K562 (cell line): ENCODE results near the gene STRIP1. TPM values are rescaled to one million over a fixed set of nuclear protein-coding genes. Genes with fewer than 3 reads are reported as not detected.

Experiments used
- ATAC-seq: fragments of 200-7000 bp; cut with Tn5 transposase; 3 replicates; pipeline ENCODE4 v1.9.1; 2020; ENCODE audit warnings: moderate library complexity
- BruUV-seq: library from RNA; stranded (reverse); fragments of 400-500 nt; replicated peaks from 2 replicates; lab custom pipeline; 2021; lab: Mats Ljungman, UMichigan
- CTCF ChIA-PET: fragments of 300-600 bp; formaldehyde crosslinking; extraction: SDS; loops from one replicate; lab custom pipeline; 2021; ENCODE audit warnings: low intra/inter-chr PET ratio; lab: Yijun Ruan, JAX
- POLR2A ChIA-PET: fragments of 300-600, 350-650 bp; sonication (Branson Sonifier 250); formaldehyde crosslinking; extraction: SDS; loops from one replicate; lab custom pipeline; 2021; ENCODE audit warnings: antibody characterized with exemption, inconsistent platforms; lab: Yijun Ruan, JAX
- DNase-seq, 4 experiments: peaks; one replicate each; pipeline versions ENCODE4 v3.0.0 to v3.0.0-alpha.2; 2011 to 2018; ENCODE audit warnings: low spot score in 3 of 4, mixed read lengths in 3 of 4; ENCODE audit errors: extremely low read depth in 1 of 4
- FAIRE-seq: peaks from 2 replicates; lab custom pipeline; 2011; peaks lifted over from hg19 to GRCh38; lab: Jason Lieb, UNC
- H2AFZ ChIP-seq: 2 replicates; pipeline ENCODE4 v1.6.0; 2011; ENCODE audit warnings: low read depth, low read length, control low read depth, inconsistent platforms
- H3K27ac ChIP-seq: fragments of 200-600 bp; 3 replicates; pipeline ENCODE4 v1.8.0; 2011; ENCODE audit warnings: low read depth, mild to moderate bottlenecking, control low read depth, inconsistent platforms, low read length, moderate library complexity, mixed read lengths; ENCODE audit errors: extremely low read depth
- H3K27me3 ChIP-seq, 2 experiments: fragments of 300-600 bp in 1 of 2; 2 replicates in 1 of 2; 3 replicates in 1 of 2; pipeline versions ENCODE4 v1.6.0 to v1.8.0; 2011; ENCODE audit warnings: inconsistent platforms in 2 of 2, low read length in 2 of 2, mild to moderate bottlenecking in 1 of 2, mixed read lengths in 1 of 2, moderate library complexity in 1 of 2; ENCODE audit not compliant: control insufficient read depth in 2 of 2, insufficient read depth in 2 of 2
- H3K36me3 ChIP-seq: fragments of 300-600 bp; 3 replicates; pipeline ENCODE4 v1.8.0; 2011; ENCODE audit warnings: mild to moderate bottlenecking, low read length, inconsistent platforms; ENCODE audit not compliant: control insufficient read depth, insufficient read depth
- H3K4me1 ChIP-seq, 2 experiments: fragments of 200-600 bp in 1 of 2; replicated peaks in 1 of 2; 2 replicates in 1 of 2; 3 replicates in 1 of 2; pipeline versions ENCODE4 v1.5.1 to v1.8.0; 2011; ENCODE audit warnings: inconsistent platforms in 2 of 2, low read length in 2 of 2, mild to moderate bottlenecking in 1 of 2, mixed read lengths in 1 of 2, moderate library complexity in 1 of 2; ENCODE audit not compliant: control insufficient read depth in 2 of 2, insufficient read depth in 2 of 2
- H3K4me2 ChIP-seq: 2 replicates; pipeline ENCODE4 v1.6.1; 2011; ENCODE audit warnings: low read length, control low read depth, inconsistent platforms, mixed read lengths; ENCODE audit not compliant: insufficient read depth
- H3K4me3 ChIP-seq: fragments of 200-600 bp; sonication (generic), shearing (Covaris generic); 2 replicates; pipeline ENCODE4 v1.5.1; 2016; ENCODE audit warnings: control low read depth, inconsistent platforms
- H3K79me2 ChIP-seq: fragments of 200-600 bp; 3 replicates; pipeline ENCODE4 v1.8.0; 2011; ENCODE audit warnings: low read length, inconsistent platforms; ENCODE audit not compliant: control insufficient read depth, insufficient read depth
- H3K9ac ChIP-seq, 2 experiments: 2 replicates each; pipeline versions ENCODE4 v1.6.0 to v1.6.1; 2011; ENCODE audit warnings: low read depth in 2 of 2, low read length in 2 of 2, control low read depth in 1 of 2, inconsistent platforms in 1 of 2, mild to moderate bottlenecking in 1 of 2, mixed read lengths in 1 of 2; ENCODE audit not compliant: insufficient read depth in 1 of 2
- H3K9me1 ChIP-seq: one replicate; pipeline ENCODE4 v1.6.0; 2011; ENCODE audit warnings: inconsistent platforms, mild to moderate bottlenecking, low read length, moderate library complexity; ENCODE audit not compliant: control insufficient read depth, insufficient read depth
- H3K9me3 ChIP-seq: replicated peaks from 2 replicates; pipeline ENCODE4 v1.5.1; 2011; ENCODE audit warnings: low read depth, low read length, inconsistent platforms; ENCODE audit not compliant: control insufficient read depth, insufficient read depth
- H4K20me1 ChIP-seq: replicated peaks from 2 replicates; pipeline ENCODE4 v1.6.1; 2011; ENCODE audit warnings: low read length, inconsistent platforms, mixed read lengths; ENCODE audit not compliant: control insufficient read depth, insufficient read depth
- CEBPG ChIP-seq, 3 experiments: fragments of 200-800 bp in 1 of 3; sonication (Bioruptor generic) in 1 of 3; sonication (generic) in 1 of 3; formaldehyde crosslinking in 1 of 3; IDR thresholded peaks in 2 of 3; conservative IDR thresholded peaks in 1 of 3; 2 replicates each; pipeline versions ENCODE4 v1.6.1 to v1.8.0; 2016 to 2022; ENCODE audit warnings: missing compliant biosample characterization in 2 of 3, missing genetic modification characterization in 2 of 3, mild to moderate bottlenecking in 1 of 3, missing genetic modification reagents in 1 of 3
- ILF3 ChIP-seq: fragments of 450-650 bp; IDR thresholded peaks from 2 replicates; pipeline ENCODE4 v1.6.1; 2018; ENCODE audit warnings: antibody characterized with exemption, mild to moderate bottlenecking, moderate library complexity, borderline replicate concordance
- KLF1 ChIP-seq: fragments of 450-650 bp; IDR thresholded peaks from 2 replicates; pipeline ENCODE4 v1.6.1; 2016; ENCODE audit warnings: missing genetic modification characterization, missing compliant biosample characterization
- PHB ChIP-seq: fragments of 250-450 bp; sonication (Bioruptor Pico); IDR thresholded peaks from 2 replicates; pipeline ENCODE4 v1.5.0; 2021
- POLR2G ChIP-seq: fragments of 200-400 bp; formaldehyde crosslinking; IDR thresholded peaks from 2 replicates; pipeline ENCODE4 v1.6.1; 2017; ENCODE audit warnings: low read depth, mild to moderate bottlenecking, antibody characterized with exemption, low read length, moderate library complexity
- TAF7 ChIP-seq: fragments of 450-650 bp; IDR thresholded peaks from 2 replicates; pipeline ENCODE4 v1.6.1; 2016; ENCODE audit warnings: missing genetic modification characterization, missing compliant biosample characterization
- ZNF408 ChIP-seq: fragments of 250-450 bp; sonication (Bioruptor Pico); IDR thresholded peaks from 2 replicates; pipeline ENCODE4 v1.4.0; 2020; ENCODE audit warnings: low read depth, mild to moderate bottlenecking, moderate library complexity
- WGBS: fragments of 100-300 bp; shearing (Covaris generic); methylation state at CpG from one replicate; pipeline ENCODE4 v1.1.6; 2016; ENCODE audit warnings: low coverage, mixed read lengths; ENCODE audit not compliant: insufficient coverage; ENCODE audit errors: missing lambda C conversion rate; 5-methylcytosine and 5-hydroxymethylcytosine counted together
- in situ Hi-C: fragments of 300-500 bp; cut with MboI; formaldehyde crosslinking; loops from 4 replicates; pipeline ENCODE4 v1.15.0; 2018; ENCODE audit warnings: inconsistent platforms, mixed read lengths
- intact Hi-C: fragments of 100-400 bp; cut with micrococcal nuclease; formaldehyde crosslinking; loops from 2 replicates; pipeline ENCODE4 v1.14.2; 2022
- polyA plus RNA-seq, 8 experiments: library from polyadenylated mRNA; depleted of rRNA in 4 of 8; stranded (reverse) in 5 of 8; unstranded in 3 of 8; fragments of >200 nt; fragmentation: Nextera tagmentation in 2 of 8; fragmentation: Illumina TruSeq in 1 of 8; extraction: Ambion mirVana in 2 of 8; extraction: Trizol in 1 of 8; gene quantifications; 2 replicates each; pipeline versions ENCODE4 v1.2.1 to v1.2.3, GENCODE V29; 2011 to 2014; ENCODE audit warnings: inconsistent platforms in 1 of 8, missing spikeins in 1 of 8
- total RNA-seq, 7 experiments: library from RNA; depleted of rRNA in 6 of 7; stranded (reverse); fragments of >200 nt in 6 of 7; fragmentation: Illumina TruSeq in 2 of 7; extraction: Trizol in 2 of 7; gene quantifications; 2 replicates each; pipeline versions ENCODE4 v1.2.1 to v1.2.3, GENCODE V29; 2011 to 2021; ENCODE audit warnings: low replicate concordance in 1 of 7
- TF ChIP-seq, protein P1 (sequence below): sonication (generic); formaldehyde crosslinking; IDR thresholded peaks from 2 replicates; pipeline ENCODE4 v1.8.1; 2023; ENCODE audit warnings: mild to moderate bottlenecking, missing genetic modification reagents
- TF ChIP-seq, protein P2 (sequence below): fragments of 450-650 bp; IDR thresholded peaks from 2 replicates; pipeline ENCODE4 v1.6.1; 2016; ENCODE audit warnings: low read depth

The STRIP1 gene
- total and polyA plus RNA-seq, 9 of the 15 experiments (the other 6 are each of a cell fraction or from before 2014, with no cell fraction given) = 9.9 to 42.3 (median 32.0) TPM

GRCh38 chr1:109994654-109995053, 39.8 kb upstream of the STRIP1 start:
- H3K9me3 ChIP-seq = no peaks in the 10 kb centered on the region
- H3K79me2 ChIP-seq = peaks cover 59% of the 10 kb centered on the region
- no peak overlapping the region for H3K9ac ChIP-seq
- H3K4me3 ChIP-seq = no peak overlapping the region
- no peak overlapping the region for H3K27ac ChIP-seq
- no peaks in the 10 kb centered on the region for H3K9me1 ChIP-seq
- intact Hi-C loops = no loop called here
- H2AFZ ChIP-seq = no peak overlapping the region
- H3K36me3 ChIP-seq = peaks cover 54% of the 10 kb centered on the region
- peaks cover 0 to 25% of the 10 kb centered on the region in 2 experiments; a peak in 3 of 5 replicates for H3K4me1 ChIP-seq
- FAIRE-seq = no peak
- WGBS = 89% methylated on average over 1 of the region's 1 CpG
- no peak overlapping the region for H3K4me2 ChIP-seq
- TF ChIP-seq ZNF408 = no peak
- TF ChIP-seq, protein P1, sequence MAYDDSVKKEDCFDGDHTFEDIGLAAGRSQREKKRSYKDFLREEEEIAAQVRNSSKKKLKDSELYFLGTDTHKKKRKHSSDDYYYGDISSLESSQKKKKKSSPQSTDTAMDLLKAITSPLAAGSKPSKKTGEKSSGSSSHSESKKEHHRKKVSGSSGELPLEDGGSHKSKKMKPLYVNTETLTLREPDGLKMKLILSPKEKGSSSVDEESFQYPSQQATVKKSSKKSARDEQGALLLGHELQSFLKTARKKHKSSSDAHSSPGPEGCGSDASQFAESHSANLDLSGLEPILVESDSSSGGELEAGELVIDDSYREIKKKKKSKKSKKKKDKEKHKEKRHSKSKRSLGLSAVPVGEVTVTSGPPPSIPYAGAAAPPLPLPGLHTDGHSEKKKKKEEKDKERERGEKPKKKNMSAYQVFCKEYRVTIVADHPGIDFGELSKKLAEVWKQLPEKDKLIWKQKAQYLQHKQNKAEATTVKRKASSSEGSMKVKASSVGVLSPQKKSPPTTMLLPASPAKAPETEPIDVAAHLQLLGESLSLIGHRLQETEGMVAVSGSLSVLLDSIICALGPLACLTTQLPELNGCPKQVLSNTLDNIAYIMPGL = no peak
- no peak for TF ChIP-seq ILF3
- TF ChIP-seq PHB = no peak
- TF ChIP-seq TAF7 = no peak
- TF ChIP-seq POLR2G = no peak
- no peak for TF ChIP-seq CEBPG (CRISPR knock-in tag; IDR thresholded peaks at IDR 0.05)
- no peak for TF ChIP-seq CEBPG (tag; conservative IDR thresholded peaks at IDR 0.05 in 1 of 2, IDR thresholded peaks at IDR 0.05 in 1 of 2)
- TF ChIP-seq KLF1 (tag) = no peak
- TF ChIP-seq, protein P2, sequence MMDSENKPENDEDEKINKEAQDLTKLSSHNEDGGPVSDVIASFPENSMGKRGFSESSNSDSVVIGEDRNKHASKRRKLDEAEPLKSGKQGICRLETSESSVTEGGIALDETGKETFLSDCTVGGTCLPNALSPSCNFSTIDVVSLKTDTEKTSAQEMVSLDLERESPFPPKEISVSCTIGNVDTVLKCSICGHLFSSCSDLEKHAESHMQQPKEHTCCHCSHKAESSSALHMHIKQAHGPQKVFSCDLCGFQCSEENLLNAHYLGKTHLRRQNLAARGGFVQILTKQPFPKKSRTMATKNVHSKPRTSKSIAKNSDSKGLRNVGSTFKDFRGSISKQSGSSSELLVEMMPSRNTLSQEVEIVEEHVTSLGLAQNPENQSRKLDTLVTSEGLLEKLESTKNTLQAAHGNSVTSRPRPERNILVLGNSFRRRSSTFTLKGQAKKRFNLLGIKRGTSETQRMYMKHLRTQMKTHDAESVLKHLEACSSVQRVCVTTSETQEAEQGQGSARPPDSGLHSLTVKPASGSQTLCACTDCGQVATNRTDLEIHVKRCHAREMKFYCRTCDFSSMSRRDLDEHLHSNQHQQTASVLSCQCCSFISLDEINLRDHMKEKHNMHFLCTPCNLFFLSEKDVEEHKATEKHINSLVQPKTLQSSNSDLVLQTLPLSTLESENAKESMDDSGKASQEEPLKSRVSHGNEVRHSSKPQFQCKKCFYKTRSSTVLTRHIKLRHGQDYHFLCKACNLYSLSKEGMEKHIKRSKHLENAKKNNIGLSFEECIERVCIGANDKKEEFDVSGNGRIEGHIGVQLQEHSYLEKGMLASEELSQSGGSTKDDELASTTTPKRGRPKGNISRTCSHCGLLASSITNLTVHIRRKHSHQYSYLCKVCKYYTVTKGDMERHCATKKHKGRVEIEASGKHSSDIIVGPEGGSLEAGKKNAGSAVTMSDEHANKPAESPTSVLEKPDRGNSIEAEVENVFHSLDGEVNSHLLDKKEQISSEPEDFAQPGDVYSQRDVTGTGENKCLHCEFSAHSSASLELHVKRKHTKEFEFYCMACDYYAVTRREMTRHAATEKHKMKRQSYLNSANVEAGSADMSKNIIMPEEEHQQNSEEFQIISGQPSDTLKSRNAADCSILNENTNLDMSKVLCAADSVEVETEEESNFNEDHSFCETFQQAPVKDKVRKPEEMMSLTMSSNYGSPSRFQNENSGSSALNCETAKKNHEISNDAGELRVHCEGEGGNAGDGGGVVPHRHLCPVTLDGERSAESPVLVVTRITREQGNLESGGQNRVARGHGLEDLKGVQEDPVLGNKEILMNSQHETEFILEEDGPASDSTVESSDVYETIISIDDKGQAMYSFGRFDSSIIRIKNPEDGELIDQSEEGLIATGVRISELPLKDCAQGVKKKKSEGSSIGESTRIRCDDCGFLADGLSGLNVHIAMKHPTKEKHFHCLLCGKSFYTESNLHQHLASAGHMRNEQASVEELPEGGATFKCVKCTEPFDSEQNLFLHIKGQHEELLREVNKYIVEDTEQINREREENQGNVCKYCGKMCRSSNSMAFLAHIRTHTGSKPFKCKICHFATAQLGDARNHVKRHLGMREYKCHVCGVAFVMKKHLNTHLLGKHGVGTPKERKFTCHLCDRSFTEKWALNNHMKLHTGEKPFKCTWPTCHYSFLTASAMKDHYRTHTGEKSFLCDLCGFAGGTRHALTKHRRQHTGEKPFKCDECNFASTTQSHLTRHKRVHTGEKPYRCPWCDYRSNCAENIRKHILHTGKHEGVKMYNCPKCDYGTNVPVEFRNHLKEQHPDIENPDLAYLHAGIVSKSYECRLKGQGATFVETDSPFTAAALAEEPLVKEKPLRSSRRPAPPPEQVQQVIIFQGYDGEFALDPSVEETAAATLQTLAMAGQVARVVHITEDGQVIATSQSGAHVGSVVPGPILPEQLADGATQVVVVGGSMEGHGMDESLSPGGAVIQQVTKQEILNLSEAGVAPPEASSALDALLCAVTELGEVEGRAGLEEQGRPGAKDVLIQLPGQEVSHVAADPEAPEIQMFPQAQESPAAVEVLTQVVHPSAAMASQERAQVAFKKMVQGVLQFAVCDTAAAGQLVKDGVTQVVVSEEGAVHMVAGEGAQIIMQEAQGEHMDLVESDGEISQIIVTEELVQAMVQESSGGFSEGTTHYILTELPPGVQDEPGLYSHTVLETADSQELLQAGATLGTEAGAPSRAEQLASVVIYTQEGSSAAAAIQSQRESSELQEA = no peak
- TF ChIP-seq, all 486 proteins: peak for 0
- CTCF ChIA-PET = no interaction called here
- DNase-seq (no peak), ATAC-seq (no peak)
- Histone ChIP-seq H3K27me3 (no peaks in the 10 kb centered on the region), H4K20me1 (peaks cover 9% of the 10 kb centered on the region)
- POLR2A ChIA-PET = interaction anchor here (1.4 to 8.3 kb wide), 3 partner anchors 9 to 218 kb away, joined by 4 to 77 read pairs (median 10); partner anchors contain the start of gene AHCYL1
- in situ Hi-C loops = no loop called here
- BruUV-seq = no TSS peak
